GM12878 (cell line): ENCODE data around the gene PLA2G4E. TPM values are rescaled to one million over a fixed set of nuclear protein-coding genes. Genes with fewer than 3 reads are reported as not detected.
A peak's percentile ranks its signal among the peaks of the same experiment; 100 is the strongest.

Source experiments
- ATAC-seq: fragments of 200-7000 bp; cut with Tn5 transposase; 3 replicates; pipeline ENCODE4 v1.9.1; 2020; ENCODE audit warnings: mild to moderate bottlenecking, moderate library complexity
- BruUV-seq: library from RNA; stranded (reverse); fragments of 400-500 nt; replicated peaks from 2 replicates; lab custom pipeline; 2021; lab: Mats Ljungman, UMichigan
- CTCF ChIA-PET: fragments of 300-600 bp; sonication (Branson Sonifier 250); formaldehyde crosslinking; extraction: SDS; loops from one replicate; lab custom pipeline; 2021; ENCODE audit warnings: inconsistent platforms; lab: Yijun Ruan, JAX
- POLR2A ChIA-PET: fragments of 350-600 bp; formaldehyde crosslinking; extraction: SDS; loops from one replicate; lab custom pipeline; 2021; ENCODE audit warnings: inconsistent platforms; lab: Charles Lee
- RAD21 ChIA-PET: fragments of 300-600 bp; sonication (Branson Sonifier 250); formaldehyde crosslinking; loops from one replicate; lab custom pipeline; 2023; ENCODE audit warnings: antibody characterized with exemption; ENCODE audit not compliant: unreplicated experiment; lab: Charles Lee
- SMC1A ChIA-PET: fragments of 300-600 bp; sonication (Branson Sonifier 250); formaldehyde crosslinking; loops from one replicate; lab custom pipeline; 2023; ENCODE audit not compliant: unreplicated experiment, uncharacterized antibody; lab: Charles Lee
- DNase-seq: peaks from one replicate; pipeline ENCODE4 v3.0.0-alpha.2; 2011; ENCODE audit warnings: low read depth, low spot score
- FAIRE-seq: peaks from 3 replicates; lab custom pipeline; 2011; peaks lifted over from hg19 to GRCh38; lab: Jason Lieb, UNC
- H2AFZ ChIP-seq: 2 replicates; pipeline ENCODE4 v1.6.0; 2011; ENCODE audit warnings: low read depth, low read length, control low read depth; ENCODE audit not compliant: control insufficient read depth
- H3K27ac ChIP-seq: 2 replicates; pipeline ENCODE4 v1.5.1; 2011; ENCODE audit warnings: control low read depth; ENCODE audit not compliant: control insufficient read depth, insufficient read depth
- H3K27me3 ChIP-seq, 2 experiments: replicated peaks in 1 of 2; 2 replicates each; pipeline versions ENCODE4 v1.6.0 to v1.6.1; 2011; ENCODE audit warnings: low read length in 1 of 2; ENCODE audit not compliant: control insufficient read depth in 2 of 2, insufficient read depth in 2 of 2
- H3K36me3 ChIP-seq, 2 experiments: 2 replicates each; pipeline ENCODE4 v1.5.1; 2011; ENCODE audit warnings: low read length in 1 of 2; ENCODE audit not compliant: control insufficient read depth in 2 of 2, insufficient read depth in 2 of 2
- H3K4me1 ChIP-seq: 2 replicates; pipeline ENCODE4 v1.6.1; 2011; ENCODE audit warnings: mild to moderate bottlenecking, low read length, moderate library complexity, mixed read lengths; ENCODE audit not compliant: control insufficient read depth, insufficient read depth
- H3K4me2 ChIP-seq: 2 replicates; pipeline ENCODE4 v1.6.0; 2011; ENCODE audit warnings: control low read depth; ENCODE audit not compliant: control insufficient read depth, insufficient read depth
- H3K4me3 ChIP-seq: fragments of 200-600 bp; sonication (generic); 2 replicates; pipeline ENCODE4 v1.5.1; 2016
- H3K79me2 ChIP-seq: 2 replicates; pipeline ENCODE4 v1.6.0; 2011; ENCODE audit warnings: low read length; ENCODE audit not compliant: control insufficient read depth, insufficient read depth
- H3K9ac ChIP-seq: 2 replicates; pipeline ENCODE4 v1.8.0; 2011; ENCODE audit warnings: low read length, control low read depth, mixed read lengths; ENCODE audit not compliant: control insufficient read depth, insufficient read depth
- H3K9me3 ChIP-seq: replicated peaks from 3 replicates; pipeline ENCODE4 v1.5.1; 2011; ENCODE audit warnings: mild to moderate bottlenecking, low read length; ENCODE audit not compliant: control insufficient read depth, insufficient read depth
- H4K20me1 ChIP-seq: 2 replicates; pipeline ENCODE4 v1.6.0; 2011; ENCODE audit not compliant: control insufficient read depth, insufficient read depth
- DPF2 ChIP-seq: fragments of 450-650 bp; IDR thresholded peaks from 2 replicates; pipeline ENCODE4 v1.6.1; 2017; ENCODE audit warnings: mild to moderate bottlenecking
- JUND ChIP-seq: IDR thresholded peaks from 2 replicates; pipeline ENCODE4 v1.6.1; 2012; ENCODE audit warnings: low read depth, mild to moderate bottlenecking, low read length, improper control_type of control experiment, moderate library complexity
- KLF5 ChIP-seq: fragments of 450-650 bp; IDR thresholded peaks from 2 replicates; pipeline ENCODE4 v1.6.1; 2014; ENCODE audit warnings: mild to moderate bottlenecking; ENCODE audit not compliant: partially characterized antibody
- NFXL1 ChIP-seq: fragments of 450-650 bp; IDR thresholded peaks from 2 replicates; pipeline ENCODE4 v1.6.1; 2017; ENCODE audit warnings: antibody characterized with exemption, mild to moderate bottlenecking, borderline replicate concordance
- POU2F2 ChIP-seq: IDR thresholded peaks from 3 replicates; pipeline ENCODE4 v1.6.1; 2011; ENCODE audit warnings: low read depth, mild to moderate bottlenecking, low read length, borderline replicate concordance
- WGBS: methylation state at CpG from one replicate; pipeline ENCODE4 v1.1.6; 2016; ENCODE audit warnings: low lambda C conversion rate; ENCODE audit not compliant: insufficient replicate concordance, insufficient coverage; ENCODE audit errors: missing lambda C conversion rate; 5-methylcytosine and 5-hydroxymethylcytosine counted together
- in situ Hi-C: fragments of 300-500 bp; cut with MboI; formaldehyde crosslinking; loops from 9 replicates; pipeline ENCODE4 v1.14.3; 2018; ENCODE audit warnings: mixed read lengths
- intact Hi-C: fragments of 100-400 bp; cut with micrococcal nuclease; formaldehyde crosslinking; loops from one replicate; pipeline ENCODE4 v1.14.2; 2022; ENCODE audit not compliant: unreplicated experiment
- polyA plus RNA-seq, 11 experiments: library from polyadenylated mRNA; depleted of rRNA in 4 of 11; unstranded in 6 of 11; stranded (reverse) in 5 of 11; fragments of >200 nt; fragmentation: Nextera tagmentation in 4 of 11; fragmentation: Illumina TruSeq in 1 of 11; extraction: Ambion mirVana in 4 of 11; extraction: Trizol in 1 of 11; gene quantifications; 1 replicate in 1 of 11; 2 replicates in 10 of 11; pipeline versions ENCODE4 v1.2.1 to v1.2.3, GENCODE V29; 2011 to 2016; ENCODE audit warnings: inconsistent platforms in 2 of 11, missing spikeins in 2 of 11, low read depth in 1 of 11
- total RNA-seq, 4 experiments: library from RNA; depleted of rRNA in 3 of 4; stranded (reverse); fragments of >200 nt in 3 of 4; fragmentation: Illumina TruSeq in 1 of 4; extraction: Trizol in 1 of 4; gene quantifications; 2 replicates each; pipeline versions ENCODE4 v1.2.1 to v1.2.3, GENCODE V29; 2013 to 2021
- TF ChIP-seq, protein P1 (sequence below): fragments of 150-350 bp; IDR thresholded peaks from 2 replicates; pipeline ENCODE4 v1.6.1; 2016; ENCODE audit warnings: low read depth, low read length

PLA2G4E gene
- total and polyA plus RNA-seq, 10 of the 15 experiments (the other 5 are each of a cell fraction or from before 2014, with no cell fraction given), result 0.05 to 0.32 (median 0.06) TPM; not detected in 5

DNA sequence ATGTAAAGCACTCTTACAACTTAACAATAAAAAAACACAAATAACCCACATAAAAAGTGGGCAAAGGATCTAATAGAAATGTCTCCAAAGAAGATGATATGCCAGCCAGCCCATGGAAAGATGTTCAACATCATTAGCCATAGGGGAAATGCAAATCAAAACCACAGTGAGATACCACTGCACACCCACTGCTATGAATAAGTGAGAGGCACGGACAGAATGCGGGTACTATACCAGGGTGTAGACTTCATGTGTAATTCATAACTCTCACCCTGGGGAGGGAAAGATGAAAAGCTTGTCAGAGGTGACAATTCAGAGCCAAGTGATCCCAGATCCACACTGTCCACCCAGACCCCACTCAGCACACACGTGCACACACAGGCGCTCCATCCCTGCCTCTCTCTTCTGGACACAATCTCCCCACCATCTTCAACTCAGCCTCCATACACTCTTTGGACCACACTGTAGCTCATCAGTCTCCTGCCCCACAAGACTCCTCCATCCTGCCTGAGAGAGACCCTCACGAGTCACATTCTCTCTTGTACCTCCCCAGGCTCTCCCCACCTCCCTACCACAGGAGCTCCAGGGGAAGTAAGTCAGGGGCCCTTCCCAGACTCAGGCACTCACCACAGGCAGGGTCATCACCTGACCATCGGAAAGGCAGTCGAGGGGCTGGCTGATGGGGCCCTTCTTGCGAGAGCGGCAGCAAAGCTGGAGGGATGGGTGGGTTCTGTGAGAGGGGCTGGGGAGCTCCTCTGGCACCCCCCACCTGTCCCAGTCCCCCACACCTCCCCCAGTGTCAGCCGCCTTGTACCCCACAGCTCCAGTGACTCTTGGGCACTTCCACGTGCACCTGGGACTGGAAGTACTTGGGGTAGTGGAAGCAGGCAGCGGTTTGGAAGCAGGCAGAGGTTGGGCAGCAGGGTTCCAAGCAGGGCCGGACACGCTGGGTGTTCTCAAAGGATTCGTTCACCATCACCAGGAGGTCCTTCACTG lies 21.3 kb downstream of the PLA2G4E start:
- H3K4me1 ChIP-seq, result no peaks in the 10 kb centered on the region
- H3K36me3 ChIP-seq, result no peaks in the 10 kb centered on the region
- WGBS, result 41% methylated on average over 15 of the region's 15 CpGs
- ATAC-seq, result peak; percentile 68
- no peaks in the 10 kb centered on the region for H3K79me2 ChIP-seq
- intact Hi-C loops, result no loop called here
- DNase-seq, result no peak
- CTCF ChIA-PET, result interaction anchor here (1.4 to 5.6 kb wide), 4 partner anchors 10 to 57 kb away, joined by 3 to 26 read pairs (median 8); no protein-coding TSS in a partner anchor
- RAD21 ChIA-PET, result no interaction called here
- in situ Hi-C loops, result no loop called here
- H3K27me3 ChIP-seq, result no peaks in the 10 kb centered on the region
- H3K4me3 ChIP-seq, result no peak overlapping the region
- peak; percentile 18 for FAIRE-seq
- H3K27ac ChIP-seq, result no peak overlapping the region
- H3K4me2 ChIP-seq, result no peak overlapping the region
- H3K9me3 ChIP-seq, result no peaks in the 10 kb centered on the region
- no TSS peak for BruUV-seq
- no peak overlapping the region for H3K9ac ChIP-seq
- POLR2A ChIA-PET, result no interaction called here
- SMC1A ChIA-PET, result interaction anchor here (1.3 to 1.6 kb wide), 2 partner anchors 46 to 84 kb away, joined by 3 to 6 read pairs; no protein-coding TSS in a partner anchor
- no peak overlapping the region for H2AFZ ChIP-seq
- no peaks in the 10 kb centered on the region for H4K20me1 ChIP-seq
- TF ChIP-seq, protein P1, sequence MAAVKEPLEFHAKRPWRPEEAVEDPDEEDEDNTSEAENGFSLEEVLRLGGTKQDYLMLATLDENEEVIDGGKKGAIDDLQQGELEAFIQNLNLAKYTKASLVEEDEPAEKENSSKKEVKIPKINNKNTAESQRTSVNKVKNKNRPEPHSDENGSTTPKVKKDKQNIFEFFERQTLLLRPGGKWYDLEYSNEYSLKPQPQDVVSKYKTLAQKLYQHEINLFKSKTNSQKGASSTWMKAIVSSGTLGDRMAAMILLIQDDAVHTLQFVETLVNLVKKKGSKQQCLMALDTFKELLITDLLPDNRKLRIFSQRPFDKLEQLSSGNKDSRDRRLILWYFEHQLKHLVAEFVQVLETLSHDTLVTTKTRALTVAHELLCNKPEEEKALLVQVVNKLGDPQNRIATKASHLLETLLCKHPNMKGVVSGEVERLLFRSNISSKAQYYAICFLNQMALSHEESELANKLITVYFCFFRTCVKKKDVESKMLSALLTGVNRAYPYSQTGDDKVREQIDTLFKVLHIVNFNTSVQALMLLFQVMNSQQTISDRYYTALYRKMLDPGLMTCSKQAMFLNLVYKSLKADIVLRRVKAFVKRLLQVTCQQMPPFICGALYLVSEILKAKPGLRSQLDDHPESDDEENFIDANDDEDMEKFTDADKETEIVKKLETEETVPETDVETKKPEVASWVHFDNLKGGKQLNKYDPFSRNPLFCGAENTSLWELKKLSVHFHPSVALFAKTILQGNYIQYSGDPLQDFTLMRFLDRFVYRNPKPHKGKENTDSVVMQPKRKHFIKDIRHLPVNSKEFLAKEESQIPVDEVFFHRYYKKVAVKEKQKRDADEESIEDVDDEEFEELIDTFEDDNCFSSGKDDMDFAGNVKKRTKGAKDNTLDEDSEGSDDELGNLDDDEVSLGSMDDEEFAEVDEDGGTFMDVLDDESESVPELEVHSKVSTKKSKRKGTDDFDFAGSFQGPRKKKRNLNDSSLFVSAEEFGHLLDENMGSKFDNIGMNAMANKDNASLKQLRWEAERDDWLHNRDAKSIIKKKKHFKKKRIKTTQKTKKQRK, result no peak
- TF ChIP-seq JUND, result no peak
- TF ChIP-seq POU2F2, result 0 out of 3 replicates have a peak, but pooled peaks have one; percentile 25
- TF ChIP-seq KLF5, result no peak
- TF ChIP-seq DPF2, result no peak
- TF ChIP-seq NFXL1, result no peak
- TF ChIP-seq, all 136 proteins: peak for 1
